HL-60 (cell line): ENCODE data around the gene IPCEF1.

Experiments
- DNase-seq, 2 experiments: peaks; one replicate each; pipeline ENCODE4 v3.0.0-alpha.2; 2010 to 2020; ENCODE audit warnings: low read depth in 1 of 2, low spot score in 1 of 2
- H3K27ac ChIP-seq: fragments of 250-450 bp; sonication (Bioruptor Pico); replicated peaks from 2 replicates; pipeline ENCODE4 v1.5.1; 2020; ENCODE audit warnings: mild to moderate bottlenecking, moderate library complexity
- H3K27me3 ChIP-seq: fragments of 250-450 bp; sonication (Bioruptor Pico); 2 replicates; pipeline ENCODE4 v1.5.1; 2021; ENCODE audit warnings: mild to moderate bottlenecking, moderate library complexity; ENCODE audit not compliant: insufficient read depth, poor library complexity, severe bottlenecking
- H3K4me3 ChIP-seq: replicated peaks from 2 replicates; pipeline ENCODE4 v1.5.1; 2011; ENCODE audit warnings: mild to moderate bottlenecking, control low read depth, low read length; ENCODE audit not compliant: insufficient read depth
- CTCF ChIP-seq: IDR thresholded peaks from one replicate; pipeline ENCODE4 v1.5.1; 2011; ENCODE audit warnings: low read length, control low read depth, inconsistent platforms; ENCODE audit not compliant: insufficient read depth
- GABPA ChIP-seq: IDR thresholded peaks from 2 replicates; pipeline ENCODE4 v1.6.1; 2012; ENCODE audit warnings: low read depth
- POLR2AphosphoS5 ChIP-seq: IDR thresholded peaks from 2 replicates; pipeline ENCODE4 v1.6.1; 2012; ENCODE audit warnings: low read depth
- REST ChIP-seq: IDR thresholded peaks from 2 replicates; pipeline ENCODE4 v1.6.1; 2012; ENCODE audit warnings: low read depth; ENCODE audit not compliant: insufficient replicate concordance
- SPI1 ChIP-seq: IDR thresholded peaks from 2 replicates; pipeline ENCODE4 v1.6.1; 2012; ENCODE audit warnings: low read depth, mild to moderate bottlenecking, borderline replicate concordance

IPCEF1 gene

GRCh38 chr6:154267508-154268106 lies 89.0 kb downstream of the IPCEF1 start:
- TF ChIP-seq POLR2AphosphoS5 (no peak), SPI1 (no peak), REST (no peak)
- Histone ChIP-seq H3K4me3 (no peak overlapping the region), H3K27me3 (no peaks in the 10 kb centered on the region), H3K27ac (no peak overlapping the region)
- no peak for DNase-seq

GRCh38 chr6:154266560-154267099 lies 90.0 kb downstream of the IPCEF1 start:
- Histone ChIP-seq H3K27ac (no peak overlapping the region), H3K4me3 (no peak overlapping the region), H3K27me3 (no peaks in the 10 kb centered on the region)
- DNase-seq, result no peak
- TF ChIP-seq REST (no peak), CTCF (no peak)

GRCh38 chr6:154261688-154262397 lies 94.8 kb downstream of the IPCEF1 start:
- TF ChIP-seq POLR2AphosphoS5, result no peak
- TF ChIP-seq CTCF, result no peak
- Histone ChIP-seq H3K27ac (peak overlapping the region; percentile 19; the same call in 1 of the 2 replicates), H3K27me3 (no peaks in the 10 kb centered on the region), H3K4me3 (no peak overlapping the region)
- DNase-seq, result no peak

GRCh38 chr6:154258064-154258757 lies 98.4 kb downstream of the IPCEF1 start:
- H3K4me3 ChIP-seq, result no peak overlapping the region
- peak overlapping the region; percentile 71 for H3K27ac ChIP-seq
- no peaks in the 10 kb centered on the region for H3K27me3 ChIP-seq
- DNase-seq, result peak; percentile 46 to 85
- peak; percentile 26 for TF ChIP-seq POLR2AphosphoS5
- no peak for TF ChIP-seq GABPA
- peak; percentile 14; the same call in 1 of the 2 replicates for TF ChIP-seq SPI1
- no peak for TF ChIP-seq REST
